Endothelial cell of umbilical vein (primary cell): ENCODE results near the gene CDH20. TPM values are rescaled to one million over a fixed set of nuclear protein-coding genes. Genes with fewer than 3 reads are reported as not detected.
A peak's percentile ranks its signal among the peaks of the same experiment; 100 is the strongest.

Experiments
- BruUV-seq: library from RNA; stranded (reverse); fragments of 400-500 nt; replicated peaks from 2 replicates; lab custom pipeline; 2021; lab: Mats Ljungman, UMichigan
- CTCF ChIA-PET: fragments of 300-600, 350-600 bp; sonication (Branson Sonifier 250); formaldehyde crosslinking; loops from one replicate; lab custom pipeline; 2021; ENCODE audit warnings: antibody characterized with exemption, inconsistent platforms; lab: Charles Lee
- POLR2A ChIA-PET: fragments of 300-600, 350-600 bp; sonication (Branson Sonifier 250); formaldehyde crosslinking; loops from one replicate; lab custom pipeline; 2021; ENCODE audit warnings: antibody characterized with exemption, inconsistent platforms; lab: Charles Lee
- DNase-seq: peaks from one replicate; pipeline ENCODE4 v3.0.0-alpha.2; 2011; ENCODE audit warnings: low read depth, low spot score
- FAIRE-seq: peaks from 2 replicates; lab custom pipeline; 2011; peaks lifted over from hg19 to GRCh38; lab: Jason Lieb, UNC
- H2AFZ ChIP-seq: 2 replicates; pipeline ENCODE4 v1.6.0; 2012; ENCODE audit warnings: low read depth, low read length, control low read depth, inconsistent platforms
- H3K27ac ChIP-seq: 2 replicates; pipeline ENCODE4 v1.5.1; 2011; ENCODE audit warnings: low read depth, mild to moderate bottlenecking, control low read depth, low read length, moderate library complexity; ENCODE audit not compliant: insufficient read depth
- H3K27me3 ChIP-seq, 2 experiments: 2 replicates each; pipeline versions ENCODE4 v1.6.0 to v1.6.1; 2011; ENCODE audit warnings: low read length in 2 of 2, mixed read lengths in 1 of 2; ENCODE audit not compliant: control insufficient read depth in 2 of 2, insufficient read depth in 2 of 2
- H3K36me3 ChIP-seq, 2 experiments: 2 replicates in 1 of 2; 3 replicates in 1 of 2; pipeline ENCODE4 v1.5.1; 2011; ENCODE audit warnings: low read length in 2 of 2, mild to moderate bottlenecking in 1 of 2, moderate library complexity in 1 of 2; ENCODE audit not compliant: control insufficient read depth in 2 of 2, insufficient read depth in 2 of 2; ENCODE audit errors: extremely low read depth in 1 of 2
- H3K4me1 ChIP-seq: 3 replicates; pipeline ENCODE4 v1.5.1; 2011; ENCODE audit warnings: mild to moderate bottlenecking, low read length; ENCODE audit not compliant: control insufficient read depth, insufficient read depth; ENCODE audit errors: extremely low read depth
- H3K4me2 ChIP-seq: 2 replicates; pipeline ENCODE4 v1.6.1; 2011; ENCODE audit warnings: low read length, control low read depth, mixed read lengths; ENCODE audit not compliant: insufficient read depth
- H3K4me3 ChIP-seq, 3 experiments: fragments of 200-600 bp in 1 of 3; sonication (generic), shearing (Covaris generic) in 1 of 3; replicated peaks in 1 of 3; 2 replicates each; pipeline ENCODE4 v1.5.1; 2011 to 2016; ENCODE audit warnings: control low read depth in 3 of 3, low read length in 3 of 3, mild to moderate bottlenecking in 2 of 3, inconsistent platforms in 1 of 3, low read depth in 1 of 3, moderate library complexity in 1 of 3; ENCODE audit not compliant: insufficient read depth in 1 of 3
- H3K79me2 ChIP-seq: 2 replicates; pipeline ENCODE4 v1.6.0; 2012; ENCODE audit warnings: low read length, inconsistent platforms; ENCODE audit not compliant: control insufficient read depth, insufficient read depth
- H3K9ac ChIP-seq: replicated peaks from 2 replicates; pipeline ENCODE3; 2011; ENCODE audit warnings: low read length, control low read depth; ENCODE audit not compliant: insufficient read depth; ENCODE audit errors: extremely low read depth
- H3K9me1 ChIP-seq: replicated peaks from 3 replicates; pipeline ENCODE4 v1.6.0; 2011; ENCODE audit warnings: mild to moderate bottlenecking, low read length; ENCODE audit not compliant: control insufficient read depth, insufficient read depth; ENCODE audit errors: extremely low read depth
- H3K9me3 ChIP-seq: replicated peaks from 2 replicates; pipeline ENCODE4 v1.5.1; 2012; ENCODE audit warnings: low read length, inconsistent platforms; ENCODE audit not compliant: control insufficient read depth, insufficient read depth
- H4K20me1 ChIP-seq: replicated peaks from 2 replicates; pipeline ENCODE3; 2011; ENCODE audit warnings: mild to moderate bottlenecking, low read length; ENCODE audit not compliant: control insufficient read depth, insufficient read depth; ENCODE audit errors: extremely low read depth
- EZH2 ChIP-seq: IDR thresholded peaks from 2 replicates; pipeline ENCODE4 v1.6.1; 2012; ENCODE audit warnings: borderline replicate concordance, low read depth, mild to moderate bottlenecking, moderate library complexity, low read length, inconsistent platforms; ENCODE audit not compliant: severe bottlenecking
- FOS ChIP-seq: IDR thresholded peaks from 2 replicates; pipeline ENCODE4 v1.6.1; 2011; ENCODE audit warnings: mild to moderate bottlenecking, low read length, moderate library complexity, borderline replicate concordance; ENCODE audit not compliant: insufficient read depth
- GATA2 ChIP-seq: IDR thresholded peaks from 2 replicates; pipeline ENCODE4 v1.7.0; 2011; ENCODE audit warnings: low read depth, mild to moderate bottlenecking, moderate library complexity, mixed read lengths, low read length; ENCODE audit not compliant: insufficient read length, insufficient read depth
- JUN ChIP-seq: IDR thresholded peaks from 2 replicates; pipeline ENCODE4 v1.6.1; 2011; ENCODE audit warnings: borderline replicate concordance, low read depth; ENCODE audit not compliant: insufficient read length, insufficient read depth
- MYC ChIP-seq: IDR thresholded peaks from one replicate; pipeline ENCODE4 v1.6.1; 2011; ENCODE audit warnings: mild to moderate bottlenecking, low read depth, low read length
- POLR2A ChIP-seq: IDR thresholded peaks from 2 replicates; pipeline ENCODE4 v1.6.1; 2012; ENCODE audit warnings: low read depth, mild to moderate bottlenecking, control low read depth, low read length
- POLR2AphosphoS5 ChIP-seq: IDR thresholded peaks from 2 replicates; pipeline ENCODE4 v1.6.1; 2012; ENCODE audit warnings: low read depth, mild to moderate bottlenecking, control low read depth, low read length, moderate library complexity; ENCODE audit not compliant: insufficient read depth
- dilution Hi-C: fragments of 300-500 bp; cut with MboI; formaldehyde crosslinking; loops from one replicate; pipeline ENCODE4 v1.15.0; 2019; ENCODE audit warnings: low sequenced_read_pairs; ENCODE audit not compliant: extremely low pct_ligation_motif_present
- intact Hi-C: fragments of 100-400 bp; cut with micrococcal nuclease; formaldehyde crosslinking; loops from one replicate; pipeline ENCODE4 v1.10.0; 2022
- polyA plus RNA-seq, 4 experiments: library from polyadenylated mRNA; depleted of rRNA in 3 of 4; stranded (reverse) in 3 of 4; unstranded in 1 of 4; fragments of >200 nt; gene quantifications; 2 replicates each; pipeline versions ENCODE4 v1.2.1 to v1.2.3, GENCODE V29; 2011 to 2012; ENCODE audit warnings: missing spikeins in 1 of 4
- total RNA-seq: library from RNA; stranded (reverse); gene quantifications from 2 replicates; pipeline ENCODE4 v1.2.3, GENCODE V29; 2021
- TF ChIP-seq, protein P1 (sequence below): IDR thresholded peaks from 2 replicates; pipeline ENCODE4 v1.6.1; 2011; ENCODE audit not compliant: insufficient read depth, insufficient read length
- TF ChIP-seq, protein P2 (sequence below), 2 donors: IDR thresholded peaks; 1 replicate in 1 of 2; 2 replicates in 1 of 2; pipeline ENCODE4 v1.5.1; 2011; ENCODE audit warnings: low read length in 2 of 2, mild to moderate bottlenecking in 2 of 2, moderate library complexity in 2 of 2, control low read depth in 1 of 2, inconsistent platforms in 1 of 2, low read depth in 1 of 2; ENCODE audit not compliant: insufficient read depth in 1 of 2; ENCODE audit errors: extremely low read depth in 1 of 2

CDH20 gene
- total and polyA plus RNA-seq, 2 donors (not counting 3 experiments of a cell fraction or from before 2014, with no cell fraction given) = not detected

GRCh38 chr18:61546590-61546989 is 213.4 kb downstream of the CDH20 start:
- DNase-seq (peak; percentile 25), FAIRE-seq (no peak)
- H3K4me3 ChIP-seq = no peak overlapping the region
- no peak overlapping the region for H3K27ac ChIP-seq
- H2AFZ ChIP-seq = no peak overlapping the region
- H3K4me2 ChIP-seq = no peak overlapping the region
- no peak overlapping the region for H3K9ac ChIP-seq
- H3K79me2 ChIP-seq = no peaks in the 10 kb centered on the region
- TF ChIP-seq, protein P1, sequence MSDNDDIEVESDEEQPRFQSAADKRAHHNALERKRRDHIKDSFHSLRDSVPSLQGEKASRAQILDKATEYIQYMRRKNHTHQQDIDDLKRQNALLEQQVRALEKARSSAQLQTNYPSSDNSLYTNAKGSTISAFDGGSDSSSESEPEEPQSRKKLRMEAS = no peak
- no peak for TF ChIP-seq POLR2A
- TF ChIP-seq FOS = peak; percentile 44
- POLR2A ChIA-PET = no interaction called here
- H3K9me3 ChIP-seq = no peaks in the 10 kb centered on the region
- intact Hi-C loops (no loop called here), dilution Hi-C loops (no loop called here)
- H3K9me1 ChIP-seq = no peaks in the 10 kb centered on the region
- no peaks in the 10 kb centered on the region for H3K36me3 ChIP-seq
- no TSS peak for BruUV-seq
- no peaks in the 10 kb centered on the region for H4K20me1 ChIP-seq
- peaks cover 5% of the 10 kb centered on the region for H3K4me1 ChIP-seq
- CTCF ChIA-PET = no interaction called here
- H3K27me3 ChIP-seq = no peaks in the 10 kb centered on the region

- no peaks in the 10 kb centered on the region for H3K36me3 ChIP-seq
- BruUV-seq = no TSS peak
- FAIRE-seq (no peak), DNase-seq (no peak)
- H4K20me1 ChIP-seq = no peaks in the 10 kb centered on the region
- H3K4me3 ChIP-seq = no peak overlapping the region
- TF ChIP-seq FOS = no peak
- no peak for TF ChIP-seq JUN
- TF ChIP-seq GATA2 = no peak
- TF ChIP-seq, protein P1 = no peak
- TF ChIP-seq MYC = no peak
- TF ChIP-seq, protein P2, sequence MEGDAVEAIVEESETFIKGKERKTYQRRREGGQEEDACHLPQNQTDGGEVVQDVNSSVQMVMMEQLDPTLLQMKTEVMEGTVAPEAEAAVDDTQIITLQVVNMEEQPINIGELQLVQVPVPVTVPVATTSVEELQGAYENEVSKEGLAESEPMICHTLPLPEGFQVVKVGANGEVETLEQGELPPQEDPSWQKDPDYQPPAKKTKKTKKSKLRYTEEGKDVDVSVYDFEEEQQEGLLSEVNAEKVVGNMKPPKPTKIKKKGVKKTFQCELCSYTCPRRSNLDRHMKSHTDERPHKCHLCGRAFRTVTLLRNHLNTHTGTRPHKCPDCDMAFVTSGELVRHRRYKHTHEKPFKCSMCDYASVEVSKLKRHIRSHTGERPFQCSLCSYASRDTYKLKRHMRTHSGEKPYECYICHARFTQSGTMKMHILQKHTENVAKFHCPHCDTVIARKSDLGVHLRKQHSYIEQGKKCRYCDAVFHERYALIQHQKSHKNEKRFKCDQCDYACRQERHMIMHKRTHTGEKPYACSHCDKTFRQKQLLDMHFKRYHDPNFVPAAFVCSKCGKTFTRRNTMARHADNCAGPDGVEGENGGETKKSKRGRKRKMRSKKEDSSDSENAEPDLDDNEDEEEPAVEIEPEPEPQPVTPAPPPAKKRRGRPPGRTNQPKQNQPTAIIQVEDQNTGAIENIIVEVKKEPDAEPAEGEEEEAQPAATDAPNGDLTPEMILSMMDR (IDR thresholded peaks at IDR 0.05; ENCODE audit: extremely low read depth in 1 of 2, insufficient read depth in 1 of 2, low read depth in 1 of 2, low read length in 2 of 2) = no peak
- TF ChIP-seq POLR2AphosphoS5 = no peak
- TF ChIP-seq POLR2A = no peak
- TF ChIP-seq EZH2 = no peak
- no peaks in the 10 kb centered on the region for H3K27me3 ChIP-seq
- no peaks in the 10 kb centered on the region for H3K9me3 ChIP-seq
- H3K79me2 ChIP-seq = no peaks in the 10 kb centered on the region
- ChIA-PET POLR2A (no interaction called here), CTCF (interaction anchor here (0.9 to 1.8 kb wide), 6 partner anchors 30 to 582 kb away, joined by 3 to 15 read pairs (median 7); no protein-coding TSS in a partner anchor)
- H2AFZ ChIP-seq = no peak overlapping the region
- peaks cover 5% of the 10 kb centered on the region for H3K4me1 ChIP-seq
- dilution Hi-C loops = no loop called here
- no peak overlapping the region for H3K4me2 ChIP-seq
- intact Hi-C loops = no loop called here
- no peak overlapping the region for H3K9ac ChIP-seq
- no peak overlapping the region for H3K27ac ChIP-seq
- no peaks in the 10 kb centered on the region for H3K9me1 ChIP-seq
Observed at GRCh38 chr18:61549416-61549815, 216.2 kb downstream of the CDH20 start.
